A549 treated with Mapracorat at 1 μM for 4 hours (cell line): Measurements from ENCODE around the gene OR2W1. TPM values are rescaled to one million over a fixed set of nuclear protein-coding genes. Genes with fewer than 3 reads are reported as not detected.

Experiments
- total RNA-seq: library from RNA; stranded (reverse); fragments of 200-300 nt; extraction: Qiagen RNA extraction; gene quantifications from 5 replicates; pipeline ENCODE4 v1.2.3, GENCODE V29; 2022

The OR2W1 gene, protein sequence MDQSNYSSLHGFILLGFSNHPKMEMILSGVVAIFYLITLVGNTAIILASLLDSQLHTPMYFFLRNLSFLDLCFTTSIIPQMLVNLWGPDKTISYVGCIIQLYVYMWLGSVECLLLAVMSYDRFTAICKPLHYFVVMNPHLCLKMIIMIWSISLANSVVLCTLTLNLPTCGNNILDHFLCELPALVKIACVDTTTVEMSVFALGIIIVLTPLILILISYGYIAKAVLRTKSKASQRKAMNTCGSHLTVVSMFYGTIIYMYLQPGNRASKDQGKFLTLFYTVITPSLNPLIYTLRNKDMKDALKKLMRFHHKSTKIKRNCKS
- not detected in 5 replicates for total RNA-seq

DNA sequence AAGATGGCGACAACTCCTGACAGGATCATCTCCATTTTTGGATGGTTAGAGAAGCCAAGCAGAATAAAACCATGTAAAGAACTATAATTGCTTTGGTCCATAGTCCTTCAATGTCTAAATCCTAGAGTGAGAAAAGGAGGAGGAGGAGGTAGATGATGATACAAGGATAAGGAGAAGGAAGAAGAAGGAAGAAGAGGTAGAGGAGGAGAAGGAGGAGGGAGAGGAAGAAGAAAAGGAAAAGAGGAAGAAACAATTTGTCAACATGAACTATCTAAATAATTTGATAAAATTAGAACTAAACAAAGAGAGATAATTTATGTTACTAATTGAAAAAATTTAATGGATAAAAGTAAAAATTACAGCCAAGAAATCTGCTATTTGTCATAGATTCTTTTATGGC lies at the start of gene OR2W1:
Gene OR2W1, minus strand, starts transcription at position 101 of the 400 bp plus-strand sequence. Its CDS starts 0 bp downstream, at position 101.

DNA sequence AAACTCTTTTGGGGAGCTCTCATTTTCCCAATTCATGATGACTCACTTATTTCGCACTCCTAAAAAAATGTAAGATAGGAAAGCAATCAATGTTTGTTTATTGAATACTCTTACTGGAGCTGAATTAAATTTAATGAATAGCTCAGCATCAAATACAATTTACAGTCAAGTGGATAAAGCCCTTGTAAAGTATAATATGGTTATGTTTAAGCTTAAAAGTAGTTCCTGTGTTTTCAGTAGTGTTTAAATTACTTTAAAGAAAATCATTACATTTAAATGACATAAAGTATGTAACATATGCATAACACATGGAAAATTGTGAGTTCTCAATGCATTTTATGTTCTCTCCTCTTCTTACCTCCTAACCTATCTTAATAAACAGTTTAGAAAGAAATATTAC lies 42.2 kb upstream of the OR2W1 start, which contains the start of gene OR2B3:
Gene OR2B3, minus strand, starts transcription at position 101 of the 400 bp plus-strand sequence. Its CDS starts 65 bp downstream, at position 36.

DNA sequence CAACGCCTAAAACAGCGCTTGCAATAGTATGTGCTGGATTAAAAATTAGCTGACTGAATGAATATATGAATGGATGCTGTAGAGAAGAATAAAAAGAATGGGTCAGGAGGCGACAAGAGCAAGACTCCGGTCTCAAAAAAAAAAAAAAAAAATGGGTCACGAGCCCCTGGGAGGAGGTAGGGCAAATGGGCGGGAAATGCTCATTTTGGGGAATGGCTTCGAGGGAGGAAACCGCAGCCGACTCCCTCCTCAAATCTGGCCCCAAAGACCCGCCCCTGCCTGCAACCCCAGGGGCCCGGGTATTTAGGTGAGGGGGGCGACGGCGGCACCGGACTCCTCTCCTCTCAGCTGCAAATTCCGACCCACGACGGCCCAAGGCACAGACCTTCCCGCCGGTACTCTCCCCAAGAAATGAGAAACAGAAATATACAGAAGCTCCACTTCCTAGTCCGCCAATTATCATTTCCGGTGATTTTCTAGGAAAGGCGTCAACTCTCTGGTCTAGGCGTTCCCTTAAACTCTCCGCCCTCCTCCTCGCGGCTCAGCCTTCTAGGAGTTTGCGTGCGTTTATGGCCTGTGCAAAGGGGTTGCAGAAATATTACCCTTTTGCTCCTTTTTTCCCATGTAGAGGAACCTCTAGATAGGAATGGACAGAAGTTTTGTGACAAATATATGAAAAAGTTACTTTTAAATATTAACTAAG lies 39.6 kb downstream of the OR2W1 start, which contains the start of gene ZNF311:
Gene ZNF311, minus strand, starts transcription at position 133 of the 703 bp plus-strand sequence. CDS start 1,361 bp downstream, outside the sequence.

Other genes with a start within 250 kb of the OR2W1 start
- 38.6 to 45.5 TPM (median 43.7 TPM) in 5 replicates for gene TRIM27, start 121.2 kb downstream of the OR2W1 start, total RNA-seq
- 0.10 to 0.29 TPM (median 0.18 TPM) in 5 replicates for gene ZNF311, start 39.9 kb downstream of the OR2W1 start, total RNA-seq
- not detected in 5 replicates for gene OR2B3, start 42.1 kb upstream of the OR2W1 start, total RNA-seq
- gene OR2J1, start 54.3 kb upstream of the OR2W1 start, total RNA-seq, result not detected in 5 replicates
- not detected in 5 replicates for gene OR2J3, start 62.9 kb upstream of the OR2W1 start, total RNA-seq
- gene OR2J2, start 125.7 kb upstream of the OR2W1 start, total RNA-seq, result not detected in 5 replicates